ENCODE results near the gene PDZD4.

Gene PDZD4

DNA sequence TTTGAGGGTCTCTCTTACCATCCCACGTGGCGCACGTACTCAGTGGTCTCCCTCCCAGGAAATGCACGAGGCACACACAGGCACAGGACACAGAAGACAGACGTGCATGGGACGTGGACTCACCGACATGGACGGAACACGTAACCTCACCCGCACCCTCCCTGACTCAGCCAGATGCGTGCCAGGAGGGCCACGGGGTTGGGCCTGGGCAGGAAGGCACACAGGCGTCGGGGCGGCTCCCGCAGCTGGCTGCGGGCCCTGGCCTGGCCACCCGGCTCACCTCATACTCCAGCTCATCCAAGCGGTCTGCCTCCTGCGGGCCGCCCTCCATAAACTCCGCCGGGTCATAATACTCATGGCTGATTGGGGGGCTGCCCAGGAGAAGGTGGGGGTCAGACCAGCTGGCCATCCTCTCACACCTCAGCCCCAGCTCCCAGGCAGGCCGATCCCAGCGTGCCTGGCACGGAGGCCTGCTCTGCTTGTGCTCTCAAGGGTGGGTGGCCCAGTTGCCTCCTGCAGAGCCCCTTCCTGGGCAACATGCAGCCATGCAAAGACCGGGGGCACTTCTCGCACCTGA lies 23.3 kb downstream of the PDZD4 start:
- no peak for DNase-seq (ENCODE audit: low read depth in 3 of 3)

DNA sequence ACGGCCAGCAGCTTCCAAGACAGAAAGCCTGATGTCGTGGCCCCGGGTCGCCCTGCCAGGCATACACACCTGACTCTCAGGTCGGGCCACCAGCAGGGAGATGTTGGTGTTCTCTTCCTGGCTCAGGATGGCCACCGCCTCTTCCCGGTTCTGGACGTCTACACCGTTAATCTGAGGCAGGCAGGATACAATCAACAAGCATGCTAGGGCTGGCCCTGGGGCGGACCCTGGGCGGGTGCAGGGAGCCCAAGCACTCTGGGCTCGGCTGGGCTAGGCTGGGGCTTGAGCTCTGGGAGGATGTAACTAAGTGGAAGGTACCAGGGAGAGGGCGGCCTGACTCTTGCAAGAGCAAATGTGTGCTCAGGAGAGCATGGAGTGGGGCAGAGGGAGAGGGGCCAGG lies 24.9 kb downstream of the PDZD4 start:
- no peak for DNase-seq (ENCODE audit: low read depth in 3 of 3)

DNA sequence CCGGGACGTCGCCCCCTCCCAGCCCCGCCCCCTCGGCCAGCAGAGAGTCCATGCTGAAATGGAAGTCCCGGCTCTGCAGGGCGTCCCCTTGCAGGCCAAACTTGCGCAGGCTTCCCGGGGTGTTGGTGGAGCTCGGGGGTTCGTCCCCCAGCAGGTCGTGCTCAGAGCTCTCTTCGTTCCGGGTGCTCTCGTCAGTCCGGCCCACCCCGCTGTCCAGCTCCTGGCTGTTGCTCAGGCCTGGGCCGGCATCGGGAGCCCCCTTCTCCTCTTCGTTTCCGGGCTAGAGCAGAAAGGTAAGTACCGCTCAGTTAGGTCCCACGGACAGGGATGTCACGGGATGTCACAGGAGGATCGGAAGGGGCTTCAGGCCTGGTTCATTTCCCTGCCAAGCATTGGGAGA lies 25.7 kb downstream of the PDZD4 start:
- no peak for DNase-seq (ENCODE audit: low read depth in 3 of 3)

DNA sequence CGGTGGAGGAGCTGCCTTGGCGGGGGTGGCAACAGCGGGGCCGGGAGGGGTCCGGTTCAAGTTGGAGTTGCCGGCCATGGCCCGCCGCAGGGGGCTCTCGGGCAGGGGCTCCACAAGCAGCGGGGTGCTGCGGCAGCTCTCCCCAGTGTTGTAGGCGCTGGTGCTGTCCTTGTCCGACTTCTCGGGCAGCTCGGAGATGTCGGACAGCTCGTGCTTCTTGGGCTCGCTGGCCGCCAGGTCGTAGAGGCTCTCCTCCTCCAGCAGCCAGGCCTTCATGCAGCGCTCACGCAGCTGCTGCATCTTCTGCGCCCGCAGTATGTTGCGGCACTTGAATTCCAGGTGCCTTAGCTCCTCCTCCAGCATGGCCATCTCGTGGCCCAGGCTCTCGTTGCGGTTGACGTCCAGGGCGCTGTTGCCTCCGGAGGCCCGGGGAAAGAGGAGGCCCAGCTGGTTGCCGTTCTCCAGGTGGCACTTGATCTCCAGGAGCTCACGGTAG lies 26.2 kb downstream of the PDZD4 start:
- no peak for DNase-seq (ENCODE audit: low read depth in 3 of 3)

DNA sequence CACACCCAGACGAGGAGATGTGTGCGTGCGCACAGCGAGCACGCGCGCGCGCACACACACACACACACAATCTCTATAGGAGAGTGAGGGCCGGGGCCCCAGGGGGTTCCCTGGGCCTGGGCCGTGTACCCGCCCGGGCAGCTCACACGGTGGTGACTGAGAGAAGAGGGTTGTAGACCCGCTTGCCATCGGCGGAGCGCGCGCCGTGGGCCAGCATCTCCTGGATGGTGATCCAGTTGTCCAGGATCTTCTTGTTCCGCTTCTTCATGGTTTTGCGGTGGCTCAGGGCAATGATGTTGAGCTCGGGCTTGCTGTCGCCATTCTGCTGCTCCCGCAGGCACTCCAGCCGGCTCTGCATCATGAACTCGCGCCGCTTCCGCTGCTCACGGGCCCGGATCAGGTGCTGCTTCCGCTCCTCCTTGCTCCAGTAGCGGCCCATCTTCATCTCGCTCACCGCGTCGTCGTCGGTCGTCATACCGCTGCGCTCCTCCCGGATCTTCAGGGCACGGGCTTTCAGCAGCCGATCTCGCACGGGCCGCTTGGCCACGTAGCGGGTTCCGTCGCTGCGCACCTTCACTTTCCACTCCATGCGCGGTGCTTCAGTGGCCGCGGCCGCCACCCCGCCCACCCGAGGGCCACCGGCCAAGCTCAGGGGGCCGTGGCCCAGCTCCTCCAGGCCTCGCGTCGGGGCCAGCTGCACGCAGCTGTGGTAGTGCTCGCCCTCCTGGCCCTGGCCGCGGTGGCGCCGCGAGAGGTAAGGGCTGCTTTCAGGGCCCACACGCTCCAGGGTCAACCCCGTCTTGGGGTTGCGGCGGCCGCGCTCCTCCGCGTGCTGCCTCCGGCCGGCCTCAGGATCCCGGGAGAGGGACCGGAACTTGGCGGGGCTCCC lies 26.9 kb downstream of the PDZD4 start:
- no peak for DNase-seq (ENCODE audit: low read depth in 3 of 3)

DNA sequence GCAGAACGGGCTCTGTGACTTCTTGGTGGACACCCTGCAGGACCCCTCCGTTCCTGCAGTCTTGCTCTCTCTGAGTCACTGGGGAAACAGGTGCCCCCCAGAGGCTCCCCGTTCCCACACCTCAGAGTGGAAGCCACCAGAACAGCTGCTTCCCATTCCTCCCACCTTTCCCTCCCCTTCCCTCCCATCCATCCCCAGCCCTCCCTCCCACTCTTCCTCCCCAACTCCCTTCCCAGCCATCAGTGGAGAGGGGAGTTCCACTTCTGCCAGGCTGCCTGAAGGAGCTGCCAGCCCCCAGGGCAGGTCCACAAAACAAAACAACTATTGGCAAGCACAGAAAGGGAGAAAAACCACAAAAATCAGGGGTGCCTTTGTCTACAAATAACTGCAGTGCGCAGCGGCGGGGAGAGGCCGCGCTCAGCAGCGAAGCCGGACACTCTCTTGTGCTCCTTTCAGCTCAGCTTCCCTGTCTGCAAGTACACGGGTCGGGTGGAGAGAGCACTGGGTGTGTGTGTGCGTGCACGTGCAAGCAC lies 27.8 kb downstream of the PDZD4 start:
- no peak for DNase-seq (ENCODE audit: low read depth in 3 of 3)

DNA sequence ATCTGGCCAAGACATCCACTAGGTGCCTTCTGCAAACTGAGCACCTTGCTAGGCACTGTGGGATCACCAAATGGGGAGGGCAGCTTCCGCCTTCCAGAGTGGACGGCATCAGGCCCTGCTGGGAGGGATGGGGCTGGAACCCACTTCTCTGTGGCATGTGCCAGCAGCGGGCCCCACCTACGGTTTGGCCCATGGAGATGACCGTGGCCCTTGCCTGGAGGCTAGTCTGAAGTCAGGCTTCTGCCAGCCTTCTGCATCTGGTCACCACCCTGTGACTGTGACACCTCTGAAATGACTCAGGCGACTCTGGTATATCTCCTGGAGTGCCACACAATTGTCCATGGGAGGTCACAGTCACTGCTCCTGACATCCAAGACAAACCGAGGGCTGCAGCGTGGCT lies 28.7 kb downstream of the PDZD4 start:
- DNase-seq (ENCODE audit: low read depth in 3 of 3): no peak

DNA sequence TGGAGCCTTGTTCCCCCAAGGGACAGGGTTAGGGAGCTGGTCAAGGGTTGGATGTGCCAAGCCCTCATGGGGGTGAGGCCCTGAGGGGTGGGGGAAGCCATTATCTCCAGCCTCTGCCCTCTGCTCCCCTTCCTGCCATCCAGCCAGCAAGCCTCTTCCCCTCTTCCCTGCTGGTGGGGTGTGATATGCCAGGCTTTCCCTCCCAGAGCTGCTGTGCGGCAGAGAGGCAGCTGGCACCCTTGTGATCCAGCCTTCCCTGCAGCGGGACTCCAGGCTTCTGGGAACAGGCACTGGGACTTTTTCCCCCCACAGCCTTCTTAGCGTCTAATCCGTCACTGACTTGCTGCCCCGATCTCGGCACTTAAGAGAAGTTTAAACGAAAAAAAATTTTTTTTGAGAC lies 29.6 kb downstream of the PDZD4 start:
- DNase-seq (ENCODE audit: low read depth in 3 of 3): no peak

DNA sequence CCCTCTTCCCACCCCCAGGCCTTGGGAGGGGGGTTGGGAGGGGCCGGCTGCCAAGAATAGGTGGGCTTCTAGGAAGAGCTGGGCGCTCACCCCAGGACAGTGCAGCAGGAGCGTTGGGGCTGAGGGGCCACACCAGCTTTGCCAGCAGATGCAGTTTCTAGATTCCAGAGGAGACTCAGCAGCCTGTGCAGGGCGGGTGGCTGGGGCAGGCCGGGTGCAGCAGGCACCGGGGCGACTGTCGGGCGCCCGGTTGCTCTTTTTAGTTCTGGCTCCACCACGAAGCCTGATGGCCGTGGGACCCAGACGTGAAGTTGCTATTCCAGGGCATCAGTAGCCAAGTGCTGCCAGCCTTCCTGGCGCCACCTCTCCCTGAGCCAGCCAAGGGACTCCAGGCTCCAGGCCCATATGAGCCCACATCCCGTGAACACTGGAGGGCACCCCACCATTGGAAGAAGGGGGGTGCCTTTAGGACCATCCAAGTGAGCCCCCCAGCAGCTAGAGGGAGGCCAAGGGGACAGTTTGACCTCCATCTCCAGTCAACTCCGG lies 30.1 kb downstream of the PDZD4 start:
- DNase-seq (ENCODE audit: low read depth in 3 of 3): no peak

DNA sequence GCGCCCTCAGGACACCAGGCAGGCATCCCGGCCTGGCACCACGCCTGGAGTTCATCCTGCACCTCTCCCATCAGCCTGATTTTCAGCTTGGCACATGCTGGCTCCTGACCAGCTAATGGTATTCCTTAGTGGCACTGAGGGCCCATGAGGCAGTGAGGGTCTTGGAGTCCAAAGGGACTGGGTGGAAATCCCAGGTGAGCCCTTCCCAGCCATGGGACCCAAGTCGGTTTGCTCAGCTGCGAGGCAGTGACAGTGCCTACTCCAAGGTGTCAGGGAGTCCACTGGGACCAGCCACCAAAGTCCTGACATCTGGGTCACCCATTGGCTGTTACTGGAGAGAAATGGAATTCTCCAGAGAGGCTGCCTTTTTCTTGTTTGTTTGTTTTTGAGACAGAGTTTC lies 31.0 kb downstream of the PDZD4 start:
- no peak for DNase-seq (ENCODE audit: low read depth in 3 of 3)

DNA sequence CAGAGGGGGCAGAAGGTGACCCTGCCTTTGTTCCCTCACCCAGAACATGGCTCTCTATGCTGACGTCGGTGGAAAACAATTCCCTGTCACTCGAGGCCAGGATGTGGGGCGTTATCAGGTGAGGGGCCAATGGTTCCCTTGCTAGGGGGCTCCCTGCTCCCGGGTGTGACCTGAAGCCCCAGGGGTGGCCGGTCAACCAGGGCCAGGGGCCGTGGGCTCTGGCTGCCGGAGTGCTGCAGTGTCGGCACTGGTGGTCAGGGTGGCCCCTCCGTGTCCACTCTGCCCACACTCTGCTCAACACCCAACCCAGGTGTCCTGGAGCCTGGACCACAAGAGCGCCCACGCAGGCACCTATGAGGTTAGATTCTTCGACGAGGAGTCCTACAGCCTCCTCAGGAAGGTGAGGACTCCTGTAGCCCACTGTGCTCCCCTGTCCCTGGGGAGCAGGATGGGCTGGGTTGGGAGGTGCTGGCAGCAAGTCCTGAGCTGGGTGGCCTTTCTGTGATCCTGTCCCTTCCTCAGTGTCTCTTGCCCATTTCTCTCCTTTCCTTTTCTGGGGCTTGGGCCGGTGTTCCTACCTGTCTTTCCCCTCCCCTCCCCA lies 32.8 kb downstream of the PDZD4 start:
- no peak for DNase-seq (ENCODE audit: low read depth in 3 of 3)

DNA sequence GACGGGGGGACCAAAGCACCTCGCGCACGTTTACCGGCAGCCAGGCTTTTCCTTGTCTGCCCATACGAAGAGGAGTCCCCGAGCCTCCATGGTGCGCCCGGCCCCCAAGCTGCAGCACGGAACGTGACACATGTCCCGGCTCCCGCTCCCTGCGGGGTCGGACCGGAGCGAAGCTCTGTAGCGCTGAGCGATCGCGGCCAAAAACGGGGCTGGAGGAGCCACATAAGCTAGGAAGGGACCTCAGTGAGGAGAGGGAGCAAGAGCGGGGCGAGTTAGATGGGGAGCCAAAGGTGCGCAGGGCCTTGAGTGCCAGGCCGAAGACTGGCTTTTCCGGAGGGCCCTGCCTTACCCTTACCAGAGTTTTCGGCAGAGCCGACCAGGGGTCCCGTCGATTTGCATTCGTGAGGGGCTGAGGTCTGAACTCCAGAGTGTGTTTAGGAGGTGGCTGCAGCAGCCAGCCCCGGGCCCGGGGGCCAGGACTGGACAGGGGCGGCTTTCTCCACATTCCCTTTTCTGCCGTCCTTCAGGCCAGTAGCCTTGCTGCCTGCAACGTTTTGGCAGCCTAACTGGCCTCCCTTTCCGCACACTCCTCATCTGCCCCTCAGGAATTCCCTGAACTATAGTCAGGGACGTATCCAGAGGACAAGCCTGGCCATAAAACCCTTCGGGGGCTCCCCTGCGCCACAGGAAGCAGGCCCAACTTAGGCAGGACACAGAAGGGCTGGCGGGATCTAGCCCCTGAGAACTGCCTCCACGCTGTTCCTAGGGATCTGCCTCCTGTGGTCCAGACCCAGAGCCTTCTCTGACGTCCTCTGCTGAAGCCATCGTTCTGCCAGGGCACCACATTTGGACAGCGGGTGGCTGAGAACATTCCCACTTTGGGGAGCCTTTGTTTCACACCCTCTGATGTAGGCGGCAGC lies 35.2 kb downstream of the PDZD4 start:
- peak in 2 of 3 experiments; percentile 8 to 15 for DNase-seq (ENCODE audit: low read depth in 3 of 3)

DNA sequence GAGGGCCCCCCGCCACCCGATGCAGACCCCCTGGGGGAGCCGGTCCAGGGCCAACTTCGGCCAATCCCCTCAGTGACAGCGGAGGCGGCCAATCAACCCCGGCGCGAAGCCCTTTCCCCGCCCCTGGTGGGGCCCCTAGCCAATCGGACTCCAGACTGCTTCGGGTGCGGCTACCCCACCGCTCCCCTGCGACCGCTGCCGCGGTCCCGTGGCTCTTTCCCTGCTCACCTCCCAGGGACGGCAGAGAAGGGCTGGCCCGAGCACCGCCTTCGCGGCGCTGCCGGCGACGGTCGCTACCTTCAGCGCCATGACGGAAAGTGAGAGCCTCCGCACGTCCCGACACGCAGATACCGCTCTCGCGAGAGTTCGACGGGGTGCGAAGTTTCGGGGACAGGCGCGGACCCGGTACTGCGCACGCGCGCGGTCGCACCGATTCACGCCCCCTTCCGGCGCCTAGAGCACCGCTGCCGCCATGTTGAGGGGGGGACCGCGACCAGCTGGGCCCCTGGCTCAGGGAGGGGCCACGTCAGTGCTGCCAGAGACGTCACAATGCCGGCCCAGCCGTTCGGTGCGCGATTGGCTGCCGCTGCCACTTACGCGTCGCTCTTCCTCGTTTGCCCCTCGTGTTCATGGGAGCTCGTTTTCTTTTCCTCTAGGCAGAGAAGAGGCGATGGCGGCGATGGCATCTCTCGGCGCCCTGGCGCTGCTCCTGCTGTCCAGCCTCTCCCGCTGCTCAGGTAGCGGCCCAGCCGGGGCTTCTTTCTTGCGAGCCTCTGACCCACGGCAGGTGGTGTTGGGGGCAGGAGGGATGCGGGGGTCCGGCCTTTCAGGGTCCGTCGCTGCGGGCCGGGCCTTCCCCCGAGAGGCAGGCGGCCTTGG lies 36.1 kb downstream of the PDZD4 start, which contains the start of the genes IDH3G and SSR4:
Gene IDH3G, minus strand, starts transcription at position 358 of the 879 bp plus-strand sequence. Its CDS starts 49 bp downstream, at position 309.
Gene SSR4, plus strand, starts transcription at position 651 of the 879 bp plus-strand sequence. Its CDS starts 20 bp downstream, at position 671.
- DNase-seq (ENCODE audit: low read depth in 3 of 3): peak; percentile 78 to 86 (median 85)

DNA sequence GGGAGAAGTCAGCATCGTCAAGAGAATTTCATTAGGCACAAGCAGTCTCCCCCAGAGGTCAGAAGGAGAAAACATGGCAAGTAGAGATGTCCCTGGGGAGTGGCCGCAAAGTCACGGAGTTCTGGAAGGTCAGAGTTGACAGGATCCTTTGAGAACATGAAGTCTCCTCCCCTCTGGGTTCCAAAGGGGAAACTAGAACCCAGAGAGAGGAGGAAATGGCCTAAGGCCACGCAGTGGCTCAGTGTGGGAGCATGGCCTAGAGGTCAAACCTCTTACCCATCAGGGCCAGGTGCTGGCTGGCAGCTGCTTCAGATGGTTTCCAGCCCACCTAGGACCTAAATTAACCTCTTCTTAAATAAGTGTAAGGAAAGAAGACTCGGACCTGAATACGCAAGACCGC lies 37.1 kb downstream of the PDZD4 start:
- no peak for DNase-seq (ENCODE audit: low read depth in 3 of 3)

DNA sequence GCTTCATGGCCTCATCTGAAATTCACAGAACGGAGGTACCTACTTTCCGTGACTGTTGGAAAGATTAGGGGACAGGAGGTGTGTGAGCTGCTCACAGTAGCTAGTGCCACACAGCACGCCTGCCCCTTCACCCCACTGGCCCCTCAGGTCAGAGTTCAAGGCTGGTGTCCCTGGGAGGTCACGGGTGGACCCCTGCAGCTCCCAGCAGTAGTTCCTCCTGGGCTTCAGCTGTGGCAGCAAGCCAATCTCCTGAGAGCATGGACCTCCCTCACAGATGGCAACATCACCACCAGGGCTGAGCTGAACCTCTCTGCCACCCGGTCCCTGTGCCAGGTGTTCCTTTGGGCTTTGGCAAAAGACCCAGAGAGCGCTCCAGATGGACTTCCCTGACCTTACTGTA lies 38.0 kb downstream of the PDZD4 start:
- DNase-seq (ENCODE audit: low read depth in 3 of 3): no peak

DNA sequence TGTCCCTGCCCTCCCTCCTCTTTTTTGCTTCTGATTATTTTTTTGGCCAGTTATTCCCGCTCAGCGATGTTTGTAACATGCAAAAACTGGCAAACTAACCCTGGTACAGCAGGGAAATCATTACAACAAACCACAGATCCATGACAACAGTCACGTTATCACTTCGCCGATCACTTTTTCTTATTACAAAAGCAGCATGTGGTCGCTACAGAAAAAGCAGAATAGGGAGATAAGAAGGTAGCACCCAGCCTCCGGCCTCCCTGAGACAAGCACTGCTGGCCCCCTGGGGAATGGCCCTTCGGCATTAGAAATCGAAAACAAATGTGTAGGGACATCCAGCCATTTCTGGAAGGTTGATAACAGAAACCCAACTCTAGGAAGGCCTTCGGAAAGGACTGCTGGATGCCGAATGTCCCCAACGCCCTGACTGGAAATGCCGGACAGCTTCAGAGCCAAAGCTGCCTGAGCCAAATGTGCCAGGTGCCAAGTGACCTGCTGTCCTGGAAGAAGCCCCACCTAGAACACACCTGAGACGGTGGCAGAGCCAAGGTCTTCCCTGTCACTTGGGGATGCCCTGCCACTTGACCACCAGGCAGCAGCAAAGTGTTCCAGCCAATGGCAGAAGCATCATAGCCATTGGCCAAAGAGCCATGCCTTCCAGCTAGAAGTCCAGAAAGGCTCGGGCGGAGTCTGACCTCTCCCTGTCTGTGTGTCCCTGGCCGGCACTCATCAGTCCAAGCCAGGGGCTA lies 39.1 kb downstream of the PDZD4 start:
- no peak for DNase-seq (ENCODE audit: low read depth in 3 of 3)

DNA sequence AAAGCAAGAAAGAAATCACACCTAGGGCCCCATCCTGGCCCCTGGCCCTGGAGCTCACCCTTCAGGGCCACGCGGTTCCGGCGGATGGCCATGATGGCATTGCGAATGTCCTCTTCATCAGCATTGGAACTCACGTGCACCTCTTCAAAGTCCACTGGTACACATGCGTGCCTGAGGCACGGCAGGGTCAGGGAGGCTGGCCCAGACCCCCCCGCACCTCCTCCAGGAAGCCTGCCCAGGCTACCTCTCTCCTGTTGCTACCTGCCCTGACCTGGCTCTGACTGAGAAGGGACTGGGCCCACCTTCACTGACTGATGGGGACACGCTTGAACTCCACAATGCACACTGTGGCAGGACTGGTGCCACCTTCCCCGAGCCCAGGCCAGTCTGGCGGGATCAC lies 40.7 kb downstream of the PDZD4 start:
- DNase-seq (ENCODE audit: low read depth in 3 of 3): no peak

DNA sequence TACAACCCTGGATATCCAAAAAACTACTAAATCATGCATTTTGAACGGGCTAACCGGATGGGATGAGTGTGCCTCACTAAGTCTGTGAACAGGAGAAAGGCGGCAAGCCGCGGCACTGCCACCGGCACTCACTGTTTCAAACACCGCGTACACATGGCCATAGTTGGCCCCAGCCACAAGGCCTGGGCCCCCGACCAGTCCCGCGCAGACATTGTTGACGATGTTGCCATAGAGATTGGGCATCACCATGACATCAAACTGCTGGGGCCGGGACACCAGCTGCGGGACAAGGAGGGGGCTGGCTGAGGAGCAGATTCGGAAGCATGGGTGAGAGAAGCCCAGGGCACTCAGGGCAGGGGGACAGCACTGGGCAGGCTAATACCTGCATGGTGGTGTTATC lies 43.7 kb downstream of the PDZD4 start:
- DNase-seq (ENCODE audit: low read depth in 3 of 3): no peak

DNA sequence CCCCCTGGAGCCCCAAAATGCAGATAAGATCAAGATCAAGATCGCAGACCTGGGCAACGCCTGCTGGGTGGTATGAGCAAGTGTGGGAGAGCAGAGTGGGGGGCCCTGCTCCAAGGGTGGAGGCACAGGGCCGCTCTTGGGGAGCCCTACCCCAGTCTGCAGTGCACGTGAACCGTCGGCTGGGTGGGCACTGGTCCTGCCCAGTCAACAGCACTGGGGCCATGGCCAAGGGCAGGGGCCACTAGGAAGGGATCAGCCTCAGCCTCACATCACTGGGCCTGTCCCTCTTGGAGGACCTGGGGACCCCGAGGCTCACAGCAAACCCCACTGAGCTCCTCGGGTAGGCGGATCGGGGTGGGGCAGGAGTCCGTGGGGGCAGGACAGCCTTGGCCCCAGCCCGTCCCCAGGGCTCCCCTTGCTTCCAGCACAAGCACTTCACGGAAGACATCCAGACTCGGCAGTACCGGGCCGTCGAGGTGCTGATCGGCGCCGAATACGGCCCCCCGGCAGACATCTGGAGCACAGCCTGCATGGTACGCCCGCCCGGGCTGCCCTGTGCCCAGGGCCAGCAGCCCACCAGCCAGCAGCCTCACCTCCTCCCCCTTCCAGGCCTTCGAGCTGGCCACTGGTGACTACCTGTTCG lies 45.9 kb downstream of the PDZD4 start:
- no peak for DNase-seq (ENCODE audit: low read depth in 3 of 3)

All from stimulated activated CD4-positive, alpha-beta T cell treated with anti-CD3 and anti-CD28 coated beads, TNF-alpha, amount 100 ng/mL, for 4 hours (primary cell).